ENCODE data around the gene CDS2.

Gene CDS2

GRCh38 chr20:5100684-5101347, 26.0 kb upstream of the CDS2 start:
- Histone ChIP-seq H3K27ac (ENCODE audit: low read depth, low read length, poor library complexity, severe bottlenecking) (no peak overlapping the region), H3K4me3 (ENCODE audit: low read depth, low read length, poor library complexity, severe bottlenecking) (no peak overlapping the region), H3K36me3 (ENCODE audit: insufficient read depth, low read length) (peaks cover 90% of the 10 kb centered on the region), H3K9ac (ENCODE audit: low read length) (no peak overlapping the region), H2AFZ (ENCODE audit: low read length) (no peak overlapping the region), H3K27me3 (ENCODE audit: insufficient read depth, low read length) (no peaks in the 10 kb centered on the region), H3K4me2 (ENCODE audit: low read length) (no peak overlapping the region), H4K20me1 (ENCODE audit: insufficient read depth, low read length) (no peaks in the 10 kb centered on the region), H3F3A (ENCODE audit: insufficient read depth, low read length) (no peaks in the 10 kb centered on the region), H3K9me3 (ENCODE audit: low read length) (no peaks in the 10 kb centered on the region), H3K9me2 (ENCODE audit: low read depth, low read length) (no peaks in the 10 kb centered on the region), H3K4me1 (ENCODE audit: insufficient read depth, low read length, severe bottlenecking) (no peaks in the 10 kb centered on the region), H3K79me2 (ENCODE audit: insufficient read depth, low read length) (no peaks in the 10 kb centered on the region)
- TF ChIP-seq, protein P1, sequence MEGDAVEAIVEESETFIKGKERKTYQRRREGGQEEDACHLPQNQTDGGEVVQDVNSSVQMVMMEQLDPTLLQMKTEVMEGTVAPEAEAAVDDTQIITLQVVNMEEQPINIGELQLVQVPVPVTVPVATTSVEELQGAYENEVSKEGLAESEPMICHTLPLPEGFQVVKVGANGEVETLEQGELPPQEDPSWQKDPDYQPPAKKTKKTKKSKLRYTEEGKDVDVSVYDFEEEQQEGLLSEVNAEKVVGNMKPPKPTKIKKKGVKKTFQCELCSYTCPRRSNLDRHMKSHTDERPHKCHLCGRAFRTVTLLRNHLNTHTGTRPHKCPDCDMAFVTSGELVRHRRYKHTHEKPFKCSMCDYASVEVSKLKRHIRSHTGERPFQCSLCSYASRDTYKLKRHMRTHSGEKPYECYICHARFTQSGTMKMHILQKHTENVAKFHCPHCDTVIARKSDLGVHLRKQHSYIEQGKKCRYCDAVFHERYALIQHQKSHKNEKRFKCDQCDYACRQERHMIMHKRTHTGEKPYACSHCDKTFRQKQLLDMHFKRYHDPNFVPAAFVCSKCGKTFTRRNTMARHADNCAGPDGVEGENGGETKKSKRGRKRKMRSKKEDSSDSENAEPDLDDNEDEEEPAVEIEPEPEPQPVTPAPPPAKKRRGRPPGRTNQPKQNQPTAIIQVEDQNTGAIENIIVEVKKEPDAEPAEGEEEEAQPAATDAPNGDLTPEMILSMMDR (IDR thresholded peaks at IDR 0.05; ENCODE audit: low read length) = peak; percentile 83
- TF ChIP-seq EZH2 (IDR thresholded peaks at IDR 0.05; ENCODE audit: borderline replicate concordance, low read length) = no peak

GRCh38 chr20:5104479-5104878, 22.3 kb upstream of the CDS2 start:
- H3K79me2 ChIP-seq (ENCODE audit: insufficient read depth, low read length) = no peaks in the 10 kb centered on the region
- no peak overlapping the region for H3K9ac ChIP-seq (ENCODE audit: low read length)
- no peaks in the 10 kb centered on the region for H3K27me3 ChIP-seq (ENCODE audit: insufficient read depth, low read length)
- no peak overlapping the region for H3K4me3 ChIP-seq (ENCODE audit: low read depth, low read length, poor library complexity, severe bottlenecking)
- no peak overlapping the region for H3K27ac ChIP-seq (ENCODE audit: low read depth, low read length, poor library complexity, severe bottlenecking)
- no peaks in the 10 kb centered on the region for H3F3A ChIP-seq (ENCODE audit: insufficient read depth, low read length)
- no peaks in the 10 kb centered on the region for H4K20me1 ChIP-seq (ENCODE audit: insufficient read depth, low read length)
- TF ChIP-seq EZH2 (IDR thresholded peaks at IDR 0.05; ENCODE audit: borderline replicate concordance, low read length) = no peak
- TF ChIP-seq, protein P1 (IDR thresholded peaks at IDR 0.05; ENCODE audit: low read length) = no peak
- H2AFZ ChIP-seq (ENCODE audit: low read length) = no peak overlapping the region
- no peak overlapping the region for H3K4me2 ChIP-seq (ENCODE audit: low read length)
- H3K9me2 ChIP-seq (ENCODE audit: low read depth, low read length) = no peaks in the 10 kb centered on the region
- H3K9me3 ChIP-seq (ENCODE audit: low read length) = no peaks in the 10 kb centered on the region
- no peaks in the 10 kb centered on the region for H3K4me1 ChIP-seq (ENCODE audit: insufficient read depth, low read length, severe bottlenecking)
- peaks cover 94% of the 10 kb centered on the region for H3K36me3 ChIP-seq (ENCODE audit: insufficient read depth, low read length)

GRCh38 chr20:5109276-5109675, 17.5 kb upstream of the CDS2 start:
- no peak for TF ChIP-seq EZH2 (IDR thresholded peaks at IDR 0.05; ENCODE audit: borderline replicate concordance, low read length)
- TF ChIP-seq, protein P1 (IDR thresholded peaks at IDR 0.05; ENCODE audit: low read length) = no peak
- H4K20me1 ChIP-seq (ENCODE audit: insufficient read depth, low read length) = no peaks in the 10 kb centered on the region
- no peaks in the 10 kb centered on the region for H3K27me3 ChIP-seq (ENCODE audit: insufficient read depth, low read length)
- no peaks in the 10 kb centered on the region for H3K9me3 ChIP-seq (ENCODE audit: low read length)
- H3K9me2 ChIP-seq (ENCODE audit: low read depth, low read length) = no peaks in the 10 kb centered on the region
- H3K4me2 ChIP-seq (ENCODE audit: low read length) = no peak overlapping the region
- H3K79me2 ChIP-seq (ENCODE audit: insufficient read depth, low read length) = peaks cover 11% of the 10 kb centered on the region
- H3K9ac ChIP-seq (ENCODE audit: low read length) = no peak overlapping the region
- H3K4me1 ChIP-seq (ENCODE audit: insufficient read depth, low read length, severe bottlenecking) = peaks cover 16% of the 10 kb centered on the region
- no peak overlapping the region for H3K4me3 ChIP-seq (ENCODE audit: low read depth, low read length, poor library complexity, severe bottlenecking)
- peaks cover 12% of the 10 kb centered on the region for H3F3A ChIP-seq (ENCODE audit: insufficient read depth, low read length)
- H3K27ac ChIP-seq (ENCODE audit: low read depth, low read length, poor library complexity, severe bottlenecking) = no peak overlapping the region
- H2AFZ ChIP-seq (ENCODE audit: low read length) = no peak overlapping the region
- peaks cover 70% of the 10 kb centered on the region for H3K36me3 ChIP-seq (ENCODE audit: insufficient read depth, low read length)

Measured in OCI-LY1 (cell line).